ENCODE data around the gene BABAM1.

The BABAM1 gene

DNA sequence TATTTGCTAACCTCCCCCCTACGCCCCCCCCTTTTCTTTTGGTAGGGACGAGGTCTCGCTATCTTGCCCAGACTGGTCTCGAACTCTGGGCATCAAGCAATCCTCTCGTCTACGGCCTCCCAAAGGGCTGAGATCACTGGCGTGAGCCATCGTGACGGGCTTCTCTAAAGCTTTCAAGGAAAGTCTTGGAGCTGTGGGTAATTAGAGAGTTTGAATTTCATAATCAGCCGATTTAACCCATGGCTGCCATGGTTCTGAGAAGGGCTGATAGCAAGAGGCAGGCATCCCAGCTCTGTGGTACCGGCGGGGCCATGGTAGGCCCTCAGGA lies 36.7 kb downstream of the BABAM1 start:
- no peak for DNase-seq

DNA sequence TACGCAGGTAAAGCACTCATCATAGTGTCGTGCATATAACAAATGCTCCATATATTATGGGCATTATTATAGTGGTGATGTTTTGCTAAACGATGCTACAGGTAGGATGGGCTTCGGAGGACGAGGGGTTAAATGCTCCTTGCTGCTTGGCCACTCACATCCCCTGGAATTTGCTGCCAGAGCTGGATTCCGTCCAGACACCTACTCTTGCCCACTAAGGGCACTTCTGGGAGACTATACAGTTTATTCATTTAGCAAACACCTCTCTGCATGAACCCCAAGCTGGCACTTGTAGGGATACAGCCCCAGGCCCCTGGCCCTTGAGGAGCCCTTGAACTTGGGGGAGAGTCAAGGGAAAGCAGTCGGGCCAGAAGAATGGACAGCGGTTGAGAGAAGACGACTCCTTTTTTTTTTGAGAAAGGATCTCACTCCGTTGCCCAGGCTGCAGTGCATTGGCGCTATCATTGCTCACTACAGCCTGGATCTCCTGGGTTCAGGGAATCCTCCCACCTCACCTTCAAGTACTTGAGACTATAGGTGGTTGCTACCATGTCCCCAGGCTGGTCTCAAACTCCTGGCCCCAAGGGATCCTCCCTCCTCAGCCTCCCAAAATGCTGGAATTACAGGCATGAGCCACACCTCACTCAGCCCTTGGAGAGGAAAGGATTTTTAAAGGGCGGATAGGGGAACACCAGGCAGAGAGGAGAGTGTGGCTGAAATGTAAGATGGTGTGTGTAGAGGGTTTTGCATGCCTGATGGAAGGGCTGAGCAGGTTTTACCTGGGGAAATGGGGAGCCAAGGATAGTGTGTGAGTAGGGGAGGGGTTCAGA lies 37.4 kb downstream of the BABAM1 start:
- DNase-seq, result no peak

GRCh38 chr19:17305216-17305516 lies 37.9 kb downstream of the BABAM1 start:
- no peak for DNase-seq

DNA sequence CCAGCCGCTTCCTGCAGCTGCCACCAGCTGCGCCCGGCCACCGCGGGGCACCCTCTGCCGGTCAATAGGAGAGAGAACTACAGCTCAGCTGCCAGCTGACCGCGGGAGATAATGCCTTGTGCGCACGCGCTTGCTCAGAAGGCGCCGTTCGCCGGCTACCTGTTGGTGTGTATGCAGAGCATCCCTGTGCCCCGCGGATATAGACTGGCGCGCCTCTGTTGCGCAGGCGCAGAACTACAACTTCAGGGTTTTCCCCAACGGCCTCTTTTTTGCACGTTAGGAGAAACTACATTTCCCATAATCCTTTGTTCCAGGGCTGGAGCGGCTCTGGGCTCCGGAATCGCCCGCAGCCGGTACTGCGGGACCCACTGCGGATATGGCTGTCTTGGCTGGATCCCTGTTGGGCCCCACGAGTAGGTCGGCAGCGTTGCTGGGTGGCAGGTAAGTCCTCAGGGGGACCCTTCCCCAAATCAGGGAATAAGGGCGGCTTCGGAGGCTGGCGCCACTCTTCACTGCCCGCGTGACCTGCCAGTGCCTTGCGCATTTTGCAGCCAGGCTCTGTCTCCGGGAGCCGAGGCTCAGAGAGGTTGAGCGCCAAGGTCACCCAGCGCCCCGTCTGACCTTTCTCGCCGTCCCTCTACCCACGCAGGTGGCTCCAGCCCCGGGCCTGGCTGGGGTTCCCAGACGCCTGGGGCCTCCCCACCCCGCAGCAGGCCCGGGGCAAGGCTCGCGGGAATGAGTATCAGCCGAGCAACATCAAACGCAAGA lies 38.5 kb downstream of the BABAM1 start, which contains the start of gene MRPL34:
MRPL34 (plus strand) TSS at position 356 of the 768 bp plus-strand sequence; CDS start at position 377, 21 bp downstream.
- DNase-seq, result peak; percentile 91 to 92

GRCh38 chr19:17306285-17306714 lies 39.1 kb downstream of the BABAM1 start:
- no peak for DNase-seq

DNA sequence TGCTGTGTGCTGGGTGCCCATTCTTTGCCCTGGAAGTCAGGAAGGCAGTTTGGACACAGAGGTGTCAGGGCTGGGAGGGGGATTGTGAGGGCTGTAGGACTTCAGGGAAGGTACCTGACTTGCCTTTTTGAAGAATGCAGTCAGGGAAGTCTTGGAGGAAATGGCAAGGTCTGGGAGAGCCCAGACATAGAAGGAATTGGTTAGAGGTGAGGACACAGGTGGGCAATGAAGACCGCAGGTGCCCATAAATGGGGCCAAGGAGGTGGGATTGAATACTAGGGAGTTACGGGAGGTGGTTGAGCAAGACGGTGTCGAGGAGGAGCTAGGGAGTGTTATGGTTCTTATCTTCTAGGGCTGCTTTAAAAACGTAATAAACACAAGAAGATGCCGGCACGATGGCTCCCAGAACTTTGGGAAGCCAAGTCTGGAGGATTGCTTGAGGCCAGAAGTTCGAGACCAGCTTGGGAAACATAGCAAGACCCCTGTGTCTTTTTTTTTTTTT lies 40.7 kb downstream of the BABAM1 start:
- no peak for DNase-seq

GRCh38 chr19:17309198-17309964 lies 42.1 kb downstream of the BABAM1 start, which contains the start of gene DDA1:
Gene DDA1 (plus strand): TSS chr19:17309563. CDS start chr19:17309655, 92 bp downstream.
- DNase-seq, result peak; percentile 96 to 98

- DNase-seq, result no peak
These were observed 42.8 kb downstream of the BABAM1 start for GRCh38 chr19:17309965-17310461.

DNA sequence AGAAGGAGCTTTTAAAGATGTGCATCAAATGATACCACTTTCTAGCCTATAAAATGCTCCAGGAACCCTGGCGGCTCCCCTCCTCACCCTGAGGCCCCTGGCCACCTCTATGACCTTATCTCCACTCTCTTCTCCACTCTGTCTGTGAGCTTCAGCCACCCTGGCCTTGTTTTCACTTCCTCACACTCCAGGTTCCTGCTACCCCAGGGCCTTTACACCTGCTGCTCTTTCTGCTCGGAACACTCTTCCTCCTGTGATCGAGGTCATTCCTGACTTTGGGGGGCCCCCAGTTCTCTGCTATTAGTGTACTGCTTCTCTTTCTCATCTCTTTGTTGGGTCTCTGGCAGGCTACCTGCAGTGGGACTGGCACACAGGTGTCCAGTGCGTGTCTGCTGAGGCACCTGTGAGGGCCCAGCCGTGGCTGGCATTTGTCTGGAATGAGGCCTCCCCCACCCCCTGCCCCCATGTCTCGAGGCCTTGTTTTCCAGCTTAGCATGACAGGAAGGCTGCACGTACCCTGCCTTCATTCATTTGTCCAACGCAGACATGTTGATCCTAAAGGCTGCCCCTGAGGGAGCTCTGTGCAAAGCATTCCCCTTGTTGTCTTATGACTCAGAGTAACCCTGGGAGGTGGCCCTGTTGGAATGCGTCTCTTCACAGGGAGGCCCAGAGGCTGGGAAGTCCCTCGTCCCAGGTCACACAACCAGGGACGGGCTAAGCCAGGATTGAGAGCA lies 44.4 kb downstream of the BABAM1 start:
- DNase-seq, result no peak

DNA sequence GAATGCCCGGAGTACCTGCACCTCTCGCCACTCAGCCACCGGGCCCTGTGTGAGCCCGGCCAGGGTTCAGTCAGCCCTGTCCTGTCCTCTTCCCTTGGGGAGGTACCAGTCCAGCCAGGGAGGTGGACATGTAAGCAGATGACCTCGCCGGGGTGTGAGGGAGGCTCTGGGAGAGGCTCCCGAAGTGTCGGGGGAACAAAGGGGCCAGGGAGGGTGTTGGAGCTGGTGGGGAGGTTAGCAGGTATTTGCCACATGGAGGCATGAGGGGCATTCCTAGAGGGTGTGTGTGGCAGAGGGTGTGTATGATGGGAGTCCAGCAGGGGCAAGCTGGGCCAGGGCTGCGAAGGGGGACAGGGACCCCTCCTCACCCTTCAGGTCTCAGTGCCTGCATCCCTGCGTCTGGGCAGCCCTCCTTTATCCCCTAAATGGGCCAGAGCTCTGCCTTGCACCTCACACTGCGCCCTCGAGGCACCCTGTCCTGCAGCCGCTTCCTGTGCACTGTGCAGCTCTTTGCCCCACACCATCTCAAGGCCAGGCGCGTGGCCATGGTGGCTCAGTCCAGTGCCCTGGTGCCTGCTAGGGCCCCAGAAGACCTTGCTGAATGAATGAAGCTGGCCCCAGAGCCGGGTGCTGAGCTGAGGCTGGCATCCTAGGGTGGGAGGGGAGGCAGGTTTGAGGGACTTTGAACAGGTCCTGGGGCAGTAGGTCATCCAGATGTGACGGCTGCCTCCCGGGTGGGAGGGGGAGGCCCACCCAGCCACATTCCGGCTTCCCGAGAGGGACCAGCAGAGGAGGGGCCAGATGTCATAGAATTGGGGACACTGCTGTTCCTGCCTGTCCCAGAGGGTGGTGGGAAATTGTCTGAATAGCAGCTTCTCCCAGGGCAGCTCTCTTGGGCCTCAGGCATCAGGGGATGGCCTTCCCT lies 45.2 kb downstream of the BABAM1 start:
- DNase-seq, result no peak

GRCh38 chr19:17314007-17314593 lies 46.9 kb downstream of the BABAM1 start:
- no peak for DNase-seq

DNA sequence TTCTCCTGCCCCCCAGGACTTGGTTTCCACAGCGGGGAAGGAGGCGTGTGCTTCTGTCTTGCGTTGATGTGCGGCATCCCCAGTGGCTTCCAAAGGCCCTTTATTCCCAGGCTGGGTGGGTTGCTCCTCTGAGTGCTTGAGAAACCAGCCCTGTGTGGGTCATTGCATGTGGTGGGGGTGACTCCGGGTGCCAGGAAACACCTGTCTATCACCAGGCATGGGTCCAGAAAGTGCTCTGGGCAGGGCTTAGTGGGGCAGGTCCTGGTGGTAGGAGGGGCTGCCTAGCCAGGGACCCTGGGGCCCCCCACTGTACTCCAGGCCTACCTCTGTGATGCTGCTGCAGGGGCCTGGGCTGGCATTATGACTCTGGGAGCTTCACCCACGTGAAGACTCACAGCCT lies 51.7 kb downstream of the BABAM1 start:
- no peak for DNase-seq

DNA sequence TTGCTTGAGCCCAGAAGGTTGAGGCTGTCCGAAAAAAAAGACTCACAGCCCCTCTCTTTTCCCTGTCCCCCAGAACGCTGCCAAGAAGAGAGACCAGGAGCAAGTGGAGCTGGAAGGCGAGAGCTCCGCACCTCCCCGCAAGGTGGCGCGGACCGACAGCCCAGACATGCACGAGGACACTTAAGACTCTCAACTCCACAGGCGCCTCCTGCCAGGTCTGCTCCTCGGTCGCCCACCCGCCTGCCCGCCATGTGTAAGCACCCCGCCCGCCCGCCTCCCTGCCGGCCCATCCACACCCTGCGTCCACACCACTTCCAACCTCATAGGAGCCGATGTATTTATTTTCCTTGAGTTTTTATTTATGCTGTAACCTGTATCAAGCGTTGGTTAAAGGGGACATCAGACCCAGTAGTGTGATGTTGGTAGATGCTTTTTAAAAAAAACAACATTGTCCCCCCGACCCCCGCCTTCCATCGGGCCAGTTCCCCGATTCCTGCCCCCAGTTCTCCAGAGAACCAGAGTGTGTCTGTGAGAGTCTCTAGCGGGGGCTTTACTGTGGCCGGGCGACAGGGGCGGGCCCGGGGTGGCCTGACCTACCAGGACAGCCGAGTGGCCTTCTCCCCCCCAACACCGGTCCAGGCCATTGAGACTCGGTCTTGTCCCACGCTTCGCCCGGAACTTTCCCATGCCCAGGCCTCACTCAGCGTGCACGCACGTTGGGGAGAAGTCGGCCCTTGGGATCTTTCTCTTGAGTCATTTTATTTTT lies 52.4 kb downstream of the BABAM1 start:
- no peak for DNase-seq

- no peak for DNase-seq
These were observed 53.2 kb downstream of the BABAM1 start for GRCh38 chr19:17320435-17320834.

- no peak for DNase-seq
These were observed 54.6 kb downstream of the BABAM1 start for GRCh38 chr19:17321655-17322489.

DNA sequence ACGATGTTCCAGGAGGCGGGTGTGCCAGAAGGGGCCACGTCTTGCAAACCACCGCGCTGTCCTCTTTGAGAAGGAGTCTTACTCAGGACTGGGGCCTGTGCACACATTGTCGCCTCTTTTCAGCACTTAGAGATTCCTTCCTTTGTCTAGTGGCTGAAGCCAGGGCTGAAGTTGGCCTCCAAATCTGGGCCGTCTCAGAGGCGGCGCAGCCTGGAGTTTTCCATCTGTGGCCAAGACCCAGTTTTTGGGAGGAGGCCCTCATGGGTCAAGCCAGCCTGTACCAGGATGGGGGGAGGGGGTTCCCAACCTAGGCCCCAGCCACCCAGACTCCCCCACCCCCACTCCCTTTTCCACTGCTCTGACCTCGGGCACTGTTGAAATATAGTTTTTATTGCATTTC lies 55.6 kb downstream of the BABAM1 start:
- DNase-seq, result no peak

DNA sequence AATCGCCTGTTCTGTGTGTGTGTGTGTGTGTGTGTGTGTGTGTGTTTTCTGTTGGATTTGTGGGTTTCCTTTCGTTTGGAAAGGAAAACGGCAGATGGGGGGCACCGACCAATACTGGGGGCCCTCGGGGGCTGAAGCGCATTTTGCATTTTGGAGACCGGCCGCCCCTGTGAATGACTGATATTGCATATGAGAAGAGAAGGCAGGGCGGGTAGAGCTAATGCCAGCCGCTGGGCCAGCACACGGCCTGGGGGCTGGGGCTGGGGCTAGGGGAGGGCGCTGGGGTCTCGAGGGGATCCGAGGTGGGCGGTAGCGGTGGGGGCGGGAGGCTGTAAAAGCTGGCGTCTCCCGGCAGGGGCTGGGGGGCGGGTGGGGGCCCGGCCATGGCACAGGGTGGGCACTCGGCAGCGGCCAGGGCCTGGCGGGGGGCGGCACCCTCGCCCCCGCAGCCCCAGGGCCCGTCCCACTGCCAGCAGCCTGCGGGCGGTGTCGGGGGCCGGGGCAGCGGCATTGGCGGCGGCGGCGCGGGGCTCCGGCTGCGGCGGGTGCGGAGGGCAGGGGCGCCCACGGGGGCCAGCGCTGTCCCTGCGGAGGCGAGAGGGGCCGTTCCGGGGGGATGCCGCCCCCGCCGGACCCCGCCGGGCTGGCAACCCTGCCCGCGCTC lies 56.2 kb downstream of the BABAM1 start:
- no peak for DNase-seq

DNA sequence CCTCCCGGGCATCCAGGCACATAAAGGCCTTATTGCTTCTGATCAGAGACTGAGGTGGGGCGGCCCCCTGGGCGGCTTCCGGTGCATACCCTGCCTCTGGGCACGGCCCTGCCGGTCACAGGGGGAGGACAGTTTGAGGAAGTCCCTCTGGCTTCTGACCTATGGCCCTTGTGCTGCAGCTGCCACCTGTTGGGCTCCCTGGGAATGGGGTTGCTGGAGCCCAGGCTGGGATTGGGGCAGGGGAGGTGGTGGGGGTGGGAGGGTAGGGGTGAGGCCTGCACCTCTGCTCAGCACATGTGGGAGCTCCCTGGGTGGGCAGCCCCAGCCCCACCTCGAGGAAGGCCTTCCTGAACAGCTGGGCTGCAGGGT lies 56.7 kb downstream of the BABAM1 start:
- no peak for DNase-seq

Measured in stimulated activated CD4-positive, alpha-beta T cell treated with anti-CD3 and anti-CD28 coated beads, Interleukin-2, amount 100 ng/mL, for 48 hours (primary cell).